ENCODE data around the gene PHF21A. TPM values are rescaled to one million over a fixed set of nuclear protein-coding genes. Genes with fewer than 3 reads are reported as not detected.
A peak's percentile ranks its signal among the peaks of the same experiment; 100 is the strongest.

The PHF21A gene
- total and polyA plus RNA-seq, 10 of the 15 experiments (the other 5 are each of a cell fraction or from before 2014, with no cell fraction given): 2.6 to 37.2 (median 16.0) TPM

- TF ChIP-seq RB1 (IDR thresholded peaks at IDR 0.05; ENCODE audit: borderline replicate concordance): peak; percentile 38; the same call in 1 of the 2 replicates
- TF ChIP-seq TCF7 (IDR thresholded peaks at IDR 0.05; ENCODE audit: borderline replicate concordance): no peak
- TF ChIP-seq CREB1 (IDR thresholded peaks at IDR 0.05; ENCODE audit: low read depth): no peak
- TF ChIP-seq, protein P1, sequence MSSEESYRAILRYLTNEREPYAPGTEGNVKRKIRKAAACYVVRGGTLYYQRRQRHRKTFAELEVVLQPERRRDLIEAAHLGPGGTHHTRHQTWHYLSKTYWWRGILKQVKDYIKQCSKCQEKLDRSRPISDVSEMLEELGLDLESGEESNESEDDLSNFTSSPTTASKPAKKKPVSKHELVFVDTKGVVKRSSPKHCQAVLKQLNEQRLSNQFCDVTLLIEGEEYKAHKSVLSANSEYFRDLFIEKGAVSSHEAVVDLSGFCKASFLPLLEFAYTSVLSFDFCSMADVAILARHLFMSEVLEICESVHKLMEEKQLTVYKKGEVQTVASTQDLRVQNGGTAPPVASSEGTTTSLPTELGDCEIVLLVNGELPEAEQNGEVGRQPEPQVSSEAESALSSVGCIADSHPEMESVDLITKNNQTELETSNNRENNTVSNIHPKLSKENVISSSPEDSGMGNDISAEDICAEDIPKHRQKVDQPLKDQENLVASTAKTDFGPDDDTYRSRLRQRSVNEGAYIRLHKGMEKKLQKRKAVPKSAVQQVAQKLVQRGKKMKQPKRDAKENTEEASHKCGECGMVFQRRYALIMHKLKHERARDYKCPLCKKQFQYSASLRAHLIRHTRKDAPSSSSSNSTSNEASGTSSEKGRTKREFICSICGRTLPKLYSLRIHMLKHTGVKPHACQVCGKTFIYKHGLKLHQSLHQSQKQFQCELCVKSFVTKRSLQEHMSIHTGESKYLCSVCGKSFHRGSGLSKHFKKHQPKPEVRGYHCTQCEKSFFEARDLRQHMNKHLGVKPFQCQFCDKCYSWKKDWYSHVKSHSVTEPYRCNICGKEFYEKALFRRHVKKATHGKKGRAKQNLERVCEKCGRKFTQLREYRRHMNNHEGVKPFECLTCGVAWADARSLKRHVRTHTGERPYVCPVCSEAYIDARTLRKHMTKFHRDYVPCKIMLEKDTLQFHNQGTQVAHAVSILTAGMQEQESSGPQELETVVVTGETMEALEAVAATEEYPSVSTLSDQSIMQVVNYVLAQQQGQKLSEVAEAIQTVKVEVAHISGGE (CRISPR knock-in tag; IDR thresholded peaks at IDR 0.05): no peak
Observed at GRCh38 chr11:46006418-46007070, 114.7 kb downstream of the PHF21A start (continued).

DNA sequence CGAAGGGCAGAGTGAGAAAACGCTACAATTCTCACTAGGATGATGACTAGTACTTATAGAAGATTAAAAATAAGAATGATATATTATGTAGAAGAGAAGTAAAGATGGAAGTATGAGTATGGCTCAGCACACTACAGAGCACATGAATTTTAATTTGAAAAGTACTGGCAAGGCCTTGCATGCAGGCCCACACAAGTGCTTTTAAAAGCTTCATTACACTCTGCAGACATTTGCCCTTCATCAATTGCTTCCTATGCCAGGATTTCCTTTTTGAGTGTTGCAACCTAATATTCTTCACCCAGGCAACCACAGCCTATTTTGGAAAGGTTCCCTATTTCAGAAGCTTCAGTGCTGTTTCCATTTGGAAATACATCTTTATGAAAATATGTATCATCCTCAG, 117.7 kb downstream of the PHF21A start:
- no peak overlapping the region for H3K9ac ChIP-seq (ENCODE audit: control insufficient read depth, insufficient read depth, low read length)
- WGBS (ENCODE audit: insufficient coverage, insufficient replicate concordance, low lambda C conversion rate, missing lambda C conversion rate): 96% methylated on average over 2 of the region's 2 CpGs
- H2AFZ ChIP-seq (ENCODE audit: control insufficient read depth, low read depth, low read length): no peak overlapping the region
- no peaks in the 10 kb centered on the region for H3K79me2 ChIP-seq (ENCODE audit: control insufficient read depth, insufficient read depth, low read length)
- H3K27ac ChIP-seq (ENCODE audit: control insufficient read depth, insufficient read depth): no peak overlapping the region
- no peaks in the 10 kb centered on the region for H3K27me3 ChIP-seq (replicated peaks in 1 of 2; ENCODE audit: control insufficient read depth in 2 of 2, insufficient read depth in 2 of 2, low read length in 1 of 2)
- no peaks in the 10 kb centered on the region for H3K36me3 ChIP-seq (ENCODE audit: control insufficient read depth in 2 of 2, insufficient read depth in 2 of 2, low read length in 1 of 2)
- CTCF ChIA-PET: interaction anchor here (0.6 to 5.8 kb wide), 12 partner anchors 9 to 552 kb away, joined by 3 to 53 read pairs (median 4); no protein-coding TSS in a partner anchor
- intact Hi-C loops (cut with micrococcal nuclease; ENCODE audit: unreplicated experiment): loop anchor here (10.0 kb wide), 1 partner anchor 159 kb away; the partner anchor contains the start of gene CRY2
- H3K9me3 ChIP-seq (replicated peaks; ENCODE audit: control insufficient read depth, insufficient read depth, low read length): no peaks in the 10 kb centered on the region
- H4K20me1 ChIP-seq (ENCODE audit: control insufficient read depth, insufficient read depth): no peaks in the 10 kb centered on the region
- POLR2A ChIA-PET: interaction anchor here (0.9 kb wide), 1 partner anchor 20 kb away, joined by 4 read pairs; no protein-coding TSS in a partner anchor
- no peak overlapping the region for H3K4me3 ChIP-seq
- ATAC-seq (no peak), DNase-seq (ENCODE audit: low read depth, low spot score) (no peak), FAIRE-seq (no peak)
- H3K4me1 ChIP-seq (ENCODE audit: control insufficient read depth, insufficient read depth, low read length): no peaks in the 10 kb centered on the region
- BruUV-seq (replicated peaks): no TSS peak
- RAD21 ChIA-PET (ENCODE audit: unreplicated experiment): interaction anchor here (1.0 to 2.6 kb wide), 6 partner anchors 8 to 233 kb away, joined by 3 to 13 read pairs (median 3); no protein-coding TSS in a partner anchor
- in situ Hi-C loops (cut with MboI): no loop called here
- TF ChIP-seq ZBED1 (IDR thresholded peaks at IDR 0.05; ENCODE audit: borderline replicate concordance) (no peak), GABPA (IDR thresholded peaks at IDR 0.05; ENCODE audit: low read depth) (peak; percentile 80)
- TF ChIP-seq, protein P1 (CRISPR knock-in tag; IDR thresholded peaks at IDR 0.05): 0 out of 2 replicates have a peak, but pooled peaks have one; percentile 37
- no peak overlapping the region for H3K4me2 ChIP-seq (ENCODE audit: control insufficient read depth, insufficient read depth)
- SMC1A ChIA-PET (ENCODE audit: uncharacterized antibody, unreplicated experiment): interaction anchor here (0.5 to 3.2 kb wide), 18 partner anchors 9 to 232 kb away, joined by 3 to 21 read pairs (median 3); partner anchors contain the start of gene PEX16

All from GM12878 (cell line).